Body of pancreas (tissue), 4 donors: ENCODE results near the gene MCCC2.

Source experiments
- CTCF ChIP-seq, 7 experiments: fragments of 450-650 bp in 4 of 7; fragments of 200-600 bp in 3 of 7; sonication (generic) in 3 of 7; IDR thresholded peaks; one replicate each; pipeline ENCODE4 v1.5.1; 2016 to 2019; ENCODE audit warnings: antibody characterized with exemption in 7 of 7
- POLR2A ChIP-seq, 3 donors: fragments of 450-650 bp; IDR thresholded peaks; one replicate each; pipeline ENCODE4 v1.6.1; 2016; ENCODE audit warnings: antibody characterized with exemption in 3 of 3, mild to moderate bottlenecking in 2 of 3

- TF ChIP-seq CTCF (IDR thresholded peaks at IDR 0.05) (no peak), POLR2A (IDR thresholded peaks at IDR 0.05) (no peak)
Observed at GRCh38 chr5:71693828-71694427, 106.8 kb downstream of the MCCC2 start.
